Fibroblast of lung (primary cell): ENCODE results near the gene QPCT.

Experiments
- CTCF ChIP-seq, 2 donors: IDR thresholded peaks in 1 of 2; conservative IDR thresholded peaks in 1 of 2; 1 replicate in 1 of 2; 2 replicates in 1 of 2; pipeline ENCODE4 v1.5.1; 2011 to 2012; ENCODE audit warnings: low read length in 2 of 2, control low read depth in 1 of 2, inconsistent platforms in 1 of 2, low read depth in 1 of 2, mild to moderate bottlenecking in 1 of 2
- EZH2 ChIP-seq: IDR thresholded peaks from 2 replicates; pipeline ENCODE4 v1.5.1; 2012; ENCODE audit warnings: low read length, control low read depth, mild to moderate bottlenecking; ENCODE audit errors: missing control alignments

- TF ChIP-seq CTCF (conservative IDR thresholded peaks at IDR 0.05 in 1 of 2, IDR thresholded peaks at IDR 0.05 in 1 of 2; ENCODE audit: low read depth in 1 of 2, low read length in 2 of 2) = no peak
- no peak for TF ChIP-seq EZH2
Measured at GRCh38 chr2:37348155-37348554, 3.7 kb downstream of the QPCT start.
